ENCODE results near the gene U2AF1L4. TPM values are rescaled to one million over a fixed set of nuclear protein-coding genes. Genes with fewer than 3 reads are reported as not detected.

The U2AF1L4 gene
- total RNA-seq, 2 experiments from 2014 or later, result 35.0 to 38.1 TPM

DNA sequence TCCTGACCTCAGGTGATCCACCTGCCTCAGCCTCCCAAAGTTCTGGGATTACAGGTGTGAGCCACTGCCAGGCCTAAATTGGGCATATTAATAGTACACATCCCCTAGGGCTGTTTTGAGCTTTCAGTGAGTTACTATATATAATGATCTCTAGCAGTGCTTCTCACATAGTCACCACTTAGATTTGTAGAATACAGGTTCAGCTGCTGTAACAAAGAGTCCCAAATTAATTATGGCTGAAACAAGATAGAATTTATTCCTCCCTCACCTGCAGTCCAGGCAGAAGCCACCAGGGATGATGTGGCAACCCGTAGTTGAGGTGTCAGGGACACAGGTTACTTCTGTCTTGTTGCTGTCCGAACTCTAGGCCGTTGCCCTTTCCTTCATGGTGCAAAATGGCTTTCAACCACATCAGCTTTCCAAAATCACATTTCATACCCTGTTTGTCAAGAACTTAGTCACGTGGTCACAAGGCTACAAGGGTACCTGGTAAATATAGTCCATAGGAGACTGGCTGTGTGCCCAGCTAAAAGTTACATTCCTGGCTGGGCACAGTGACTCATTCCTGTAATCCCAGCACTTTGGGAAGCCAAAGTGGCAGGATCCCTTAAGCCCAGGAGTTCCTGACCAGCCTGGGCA lies 15.6 kb upstream of the U2AF1L4 start:
- POLR2A ChIA-PET, result no interaction called here
- no peak for DNase-seq
- Mint-ChIP-seq H3K9me3 (no peaks in the 10 kb centered on the region), H3K4me1 (peaks cover 31% of the 10 kb centered on the region), H3K27ac (no peak overlapping the region), H3K4me3 (no peak overlapping the region), H3K36me3 (ENCODE audit: low read depth) (peaks cover 27% of the 10 kb centered on the region), H3K27me3 (no peaks in the 10 kb centered on the region)
- CTCF ChIA-PET, result interaction anchor here (0.6 to 1.9 kb wide), 3 partner anchors 13 to 177 kb away, joined by 3 to 5 read pairs (median 3); partner anchors contain the start of gene LIN37

DNA sequence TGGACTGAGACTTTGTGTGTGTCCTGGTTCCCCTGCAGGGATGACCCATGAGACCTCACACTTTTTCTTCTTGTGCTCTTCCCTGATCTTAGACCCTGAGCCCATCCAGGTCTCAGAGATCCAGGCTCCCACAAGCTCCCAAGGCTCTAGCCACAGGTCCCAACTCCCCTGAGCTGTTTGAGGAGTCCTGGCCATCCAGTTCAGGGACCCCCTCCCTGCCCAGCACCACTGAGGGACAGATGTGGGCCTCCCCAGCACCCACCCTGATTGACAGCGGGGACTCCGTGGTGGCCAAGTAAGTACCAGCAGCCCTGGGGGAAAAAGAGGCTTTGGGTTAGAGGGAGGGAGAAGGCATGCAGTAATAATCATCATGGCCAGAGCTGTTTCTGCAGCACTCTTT lies 14.5 kb upstream of the U2AF1L4 start:
- Mint-ChIP-seq H3K4me3 (peak overlapping the region; percentile 84), H3K36me3 (ENCODE audit: low read depth) (peaks cover 29% of the 10 kb centered on the region), H3K27me3 (no peaks in the 10 kb centered on the region), H3K27ac (no peak overlapping the region), H3K9me3 (no peaks in the 10 kb centered on the region), H3K4me1 (peaks cover 36% of the 10 kb centered on the region)
- no peak for DNase-seq
- ChIA-PET CTCF (interaction anchor here (0.6 kb wide), 2 partner anchors 13 to 892 kb away, joined by 3 read pairs; no protein-coding TSS in a partner anchor), POLR2A (interaction anchor here (0.6 kb wide), 1 partner anchor 11 kb away, joined by 3 read pairs; no protein-coding TSS in a partner anchor)

DNA sequence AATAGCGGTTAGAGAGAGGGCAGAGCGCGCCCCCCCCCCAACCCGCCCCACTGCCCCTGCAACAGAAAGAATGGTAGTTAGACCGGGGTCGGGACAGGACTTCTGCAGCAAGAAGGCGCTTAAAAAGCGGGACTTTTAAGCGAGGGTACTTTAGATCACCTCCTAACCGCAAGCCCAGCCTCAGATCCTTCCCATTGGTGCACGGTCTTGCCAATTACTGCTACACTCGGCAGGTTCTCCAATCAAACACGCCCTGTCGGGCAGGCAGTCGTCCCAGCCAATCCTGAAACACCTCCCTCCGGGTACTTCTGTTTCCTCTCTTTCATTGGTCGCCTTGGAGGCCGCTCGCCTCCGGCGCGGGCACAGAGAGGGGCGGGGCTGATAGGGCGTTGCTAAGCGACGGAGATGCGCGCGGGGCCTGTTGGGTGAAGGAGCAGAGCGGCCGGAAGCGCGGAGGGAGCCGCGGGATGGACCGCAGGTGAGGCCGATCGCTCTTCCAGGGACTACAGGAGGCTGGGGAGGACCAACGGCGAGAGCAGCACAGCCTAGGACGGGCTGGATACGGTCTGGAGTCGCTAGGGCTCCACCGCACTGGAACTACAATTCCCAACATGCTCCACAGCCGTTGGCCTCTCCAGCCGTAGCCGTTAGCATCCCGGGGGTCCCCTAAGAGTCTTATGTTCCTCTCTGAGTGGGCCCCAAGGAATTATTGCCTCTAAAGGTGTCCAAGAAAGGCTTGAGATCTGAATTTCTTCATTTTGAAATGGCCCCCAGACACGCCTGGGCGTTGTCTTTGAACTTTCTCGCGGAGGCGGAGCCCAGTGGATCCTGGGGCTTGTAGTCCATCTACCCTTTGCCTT lies 12.8 kb upstream of the U2AF1L4 start, which contains the start of gene PROSER3:
PROSER3 (plus strand) TSS at position 428 of the 860 bp plus-strand sequence; CDS start at position 468, 40 bp downstream.
- Mint-ChIP-seq H3K4me1 (peaks cover 37% of the 10 kb centered on the region), H3K27ac (peak within 1 kb of the TSS; percentile 93), H3K4me3 (peak within 1 kb of the TSS; percentile 84), H3K27me3 (no peaks in the 10 kb centered on the region), H3K36me3 (ENCODE audit: low read depth) (peaks cover 38% of the 10 kb centered on the region), H3K9me3 (no peaks in the 10 kb centered on the region)
- peak; percentile 99 for DNase-seq
- CTCF ChIA-PET, result no interaction called here
- POLR2A ChIA-PET, result no interaction called here

DNA sequence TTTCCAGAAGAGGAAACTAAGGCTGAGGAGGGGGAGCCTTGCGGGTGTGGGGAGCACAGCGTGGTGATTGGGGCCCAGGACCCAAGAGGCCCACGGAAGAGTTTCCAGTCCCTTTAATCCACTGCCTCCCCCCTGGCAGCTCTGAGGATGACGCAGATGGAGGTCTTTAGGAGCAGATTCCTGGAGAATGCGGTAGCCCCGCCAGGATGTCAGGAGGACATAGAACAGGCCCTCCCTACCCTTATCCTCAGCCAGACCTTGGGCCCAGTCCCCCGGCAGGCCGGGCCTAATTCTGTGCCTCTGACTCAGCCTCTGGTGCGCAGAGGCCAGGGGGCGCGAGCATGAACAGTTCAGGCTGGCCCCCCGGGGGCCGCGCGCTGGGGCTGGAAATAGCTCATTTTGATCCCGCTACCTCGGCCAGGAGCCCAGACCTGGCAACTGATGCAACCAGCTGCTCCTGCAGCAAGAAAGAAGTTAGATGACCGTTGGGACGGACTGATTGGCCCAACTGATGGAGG lies 12.1 kb upstream of the U2AF1L4 start:
- no peak for DNase-seq
- ChIA-PET CTCF (no interaction called here), POLR2A (no interaction called here)
- H3K4me3 Mint-ChIP-seq, result peak overlapping the region; percentile 84
- H3K4me1 Mint-ChIP-seq, result peaks cover 37% of the 10 kb centered on the region
- no peaks in the 10 kb centered on the region for H3K9me3 Mint-ChIP-seq
- H3K27me3 Mint-ChIP-seq, result no peaks in the 10 kb centered on the region
- peaks cover 37% of the 10 kb centered on the region for H3K36me3 Mint-ChIP-seq (ENCODE audit: low read depth)
- H3K27ac Mint-ChIP-seq, result peak overlapping the region; percentile 93

DNA sequence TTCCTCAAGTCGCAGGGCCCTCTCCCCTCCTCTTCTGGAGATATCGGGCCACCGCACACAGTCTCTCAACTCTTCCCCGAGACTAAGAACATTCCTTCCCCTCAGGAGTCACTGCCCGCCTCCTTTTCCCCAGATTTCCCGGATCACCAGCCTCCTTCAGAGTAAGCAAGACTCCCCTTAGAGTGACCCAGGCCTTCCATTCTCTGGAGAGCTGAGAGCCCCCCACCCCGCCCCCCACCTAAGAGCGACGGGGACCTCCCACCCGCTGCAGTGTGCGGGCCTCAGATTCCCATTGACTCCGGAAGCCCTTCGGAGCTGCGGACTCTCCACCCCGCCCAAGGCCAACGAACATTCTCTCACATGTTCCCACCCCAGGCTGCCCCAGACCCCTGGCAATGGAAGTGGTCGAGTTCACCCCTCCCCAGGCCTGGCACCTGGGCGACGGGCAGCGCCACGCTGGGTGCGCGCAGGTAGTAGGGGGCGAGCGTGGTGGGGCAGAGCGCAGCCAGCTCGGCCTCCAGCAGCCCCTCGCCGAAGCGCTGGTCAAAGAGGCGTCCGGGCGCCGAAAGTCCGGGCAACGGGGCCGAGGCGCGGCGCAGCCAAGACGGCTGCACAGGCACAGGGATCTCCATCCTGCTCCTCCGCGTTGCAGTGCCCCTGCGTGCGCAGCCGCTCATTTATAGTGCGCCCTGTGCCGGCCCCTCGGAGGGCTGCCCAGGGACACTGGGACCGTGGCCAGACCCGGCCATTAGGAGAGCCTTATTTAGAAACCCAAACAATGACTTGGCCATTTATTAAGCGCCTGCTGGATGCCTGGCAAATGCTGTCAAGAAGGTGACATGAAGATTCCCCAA lies 11.4 kb upstream of the U2AF1L4 start, which contains the start of gene HSPB6:
HSPB6 (minus strand) TSS at position 653 of the 854 bp plus-strand sequence; CDS start at position 632, 21 bp downstream.
- Mint-ChIP-seq H3K27me3 (no peaks in the 10 kb centered on the region), H3K4me1 (peaks cover 37% of the 10 kb centered on the region), H3K9me3 (no peaks in the 10 kb centered on the region), H3K27ac (peak within 1 kb of the TSS; percentile 93), H3K4me3 (peak within 1 kb of the TSS; percentile 84), H3K36me3 (ENCODE audit: low read depth) (peaks cover 32% of the 10 kb centered on the region)
- DNase-seq, result no peak
- CTCF ChIA-PET, result no interaction called here
- POLR2A ChIA-PET, result no interaction called here

DNA sequence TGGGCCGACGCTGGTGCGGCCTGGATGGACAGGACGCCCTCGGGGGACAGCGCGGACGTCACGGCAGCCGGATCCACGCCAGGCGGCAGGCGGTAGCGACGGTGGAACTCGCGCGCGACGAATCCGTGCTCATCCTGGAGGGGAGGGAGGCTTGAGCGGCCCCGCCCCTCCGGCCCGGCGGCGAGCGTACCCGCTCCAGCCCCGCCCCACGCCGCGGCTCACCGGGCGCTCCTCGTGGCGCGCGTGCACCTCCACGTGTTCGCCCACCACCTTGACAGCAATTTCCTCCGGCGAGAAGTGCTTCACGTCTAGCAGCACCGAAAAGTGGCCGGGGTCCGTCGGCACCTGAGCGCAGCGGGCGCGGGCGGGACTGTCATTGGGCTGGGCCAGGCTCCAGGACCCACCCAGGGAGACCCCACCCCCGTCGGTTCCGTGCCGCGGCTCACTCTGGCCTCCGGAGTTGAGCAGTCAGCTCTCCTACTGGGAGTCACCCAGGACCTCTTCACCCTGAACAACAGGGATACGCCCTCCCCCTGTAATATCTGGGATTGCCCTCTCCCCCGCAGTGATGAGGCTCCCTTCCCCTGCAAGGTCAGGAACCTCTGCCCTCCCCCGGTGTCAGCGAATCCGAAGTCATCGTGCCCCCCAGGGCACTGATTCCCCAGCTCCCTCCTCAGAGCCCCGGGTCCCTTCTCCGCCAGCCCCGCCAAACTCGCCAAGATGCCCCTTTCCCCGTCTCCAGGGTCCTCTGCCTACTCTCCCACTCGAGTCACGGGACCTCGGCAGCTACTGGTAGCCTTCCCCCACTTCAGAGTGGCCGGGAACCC lies 10.5 kb upstream of the U2AF1L4 start:
- DNase-seq, result peak; percentile 46
- POLR2A ChIA-PET, result no interaction called here
- CTCF ChIA-PET, result no interaction called here
- H3K4me3 Mint-ChIP-seq, result peak overlapping the region; percentile 52
- H3K27me3 Mint-ChIP-seq, result no peaks in the 10 kb centered on the region
- peak overlapping the region; percentile 76 for H3K27ac Mint-ChIP-seq
- H3K4me1 Mint-ChIP-seq, result peaks cover 37% of the 10 kb centered on the region
- peaks cover 29% of the 10 kb centered on the region for H3K36me3 Mint-ChIP-seq (ENCODE audit: low read depth)
- no peaks in the 10 kb centered on the region for H3K9me3 Mint-ChIP-seq

DNA sequence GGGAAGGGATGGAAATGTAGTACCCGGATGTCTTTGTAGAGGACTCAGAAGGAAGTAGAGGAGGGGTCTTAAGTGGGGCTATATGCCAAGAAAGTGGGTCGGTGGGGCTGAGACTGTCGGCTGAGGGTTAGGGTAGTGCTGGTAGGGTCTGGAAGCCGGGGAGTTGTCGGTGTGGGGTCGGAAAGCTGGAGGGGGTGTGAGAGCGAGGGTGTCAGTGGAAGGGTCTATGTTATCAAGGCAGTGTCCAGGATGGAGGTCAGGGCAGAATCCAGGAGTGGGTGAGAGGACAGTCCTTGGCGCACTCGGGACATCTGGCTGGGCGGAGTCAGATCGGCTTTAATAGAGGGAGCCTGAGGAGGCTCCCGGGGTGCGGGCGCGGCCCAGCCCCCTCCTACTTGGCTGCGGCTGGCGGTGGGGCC lies 9.9 kb upstream of the U2AF1L4 start:
- POLR2A ChIA-PET, result no interaction called here
- H3K4me3 Mint-ChIP-seq, result no peak overlapping the region

DNA sequence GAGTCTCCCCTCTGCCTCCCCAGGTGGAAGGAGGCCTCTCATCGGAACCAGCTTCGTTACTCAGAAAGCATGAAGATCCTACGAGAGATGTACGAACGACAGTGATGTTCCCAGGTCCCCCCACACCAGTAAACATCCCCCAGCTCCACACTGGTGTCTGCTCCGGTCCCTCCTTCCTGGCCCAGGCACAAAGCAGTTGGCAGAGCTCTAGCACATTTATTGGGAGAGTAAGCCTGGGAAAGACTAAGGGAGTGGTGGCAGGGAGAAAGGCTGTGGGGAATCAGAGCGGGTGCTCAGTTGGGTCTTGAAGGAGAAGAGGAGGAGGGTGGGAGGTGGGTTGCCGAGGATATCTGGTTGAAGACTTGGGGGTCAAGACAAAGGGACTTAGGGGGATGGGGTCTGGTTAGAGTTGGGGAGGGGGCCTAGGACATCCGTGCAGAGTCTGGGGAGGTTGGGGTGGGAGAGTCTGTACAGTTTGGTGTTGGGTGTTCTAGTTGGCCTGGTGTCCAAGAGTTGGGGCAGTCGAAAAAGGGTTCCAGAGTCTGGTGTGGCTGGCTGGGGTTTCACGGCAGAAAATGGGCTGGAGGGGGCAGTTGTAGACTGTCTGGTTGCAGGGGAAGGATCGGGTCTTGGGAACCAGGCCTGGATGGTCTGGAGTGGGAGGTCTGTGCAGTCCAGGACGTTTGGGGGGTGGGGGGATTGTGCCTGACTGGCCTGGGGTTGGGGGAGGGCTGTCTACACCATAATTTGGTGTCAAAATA lies 9.3 kb upstream of the U2AF1L4 start:
- ChIA-PET POLR2A (no interaction called here), CTCF (no interaction called here)
- H3K36me3 Mint-ChIP-seq (ENCODE audit: low read depth), result peaks cover 20% of the 10 kb centered on the region
- no peaks in the 10 kb centered on the region for H3K9me3 Mint-ChIP-seq
- DNase-seq, result no peak
- H3K4me3 Mint-ChIP-seq, result no peak overlapping the region
- H3K4me1 Mint-ChIP-seq, result peaks cover 38% of the 10 kb centered on the region
- peak overlapping the region; percentile 44 for H3K27ac Mint-ChIP-seq
- no peaks in the 10 kb centered on the region for H3K27me3 Mint-ChIP-seq

More for the DNA sequence above, 9.9 kb upstream of the U2AF1L4 start:
- DNase-seq, result no peak
- Mint-ChIP-seq H3K36me3 (ENCODE audit: low read depth) (peaks cover 23% of the 10 kb centered on the region), H3K9me3 (no peaks in the 10 kb centered on the region), H3K27me3 (no peaks in the 10 kb centered on the region), H3K4me1 (peaks cover 36% of the 10 kb centered on the region), H3K27ac (no peak overlapping the region)
- CTCF ChIA-PET, result no interaction called here

DNA sequence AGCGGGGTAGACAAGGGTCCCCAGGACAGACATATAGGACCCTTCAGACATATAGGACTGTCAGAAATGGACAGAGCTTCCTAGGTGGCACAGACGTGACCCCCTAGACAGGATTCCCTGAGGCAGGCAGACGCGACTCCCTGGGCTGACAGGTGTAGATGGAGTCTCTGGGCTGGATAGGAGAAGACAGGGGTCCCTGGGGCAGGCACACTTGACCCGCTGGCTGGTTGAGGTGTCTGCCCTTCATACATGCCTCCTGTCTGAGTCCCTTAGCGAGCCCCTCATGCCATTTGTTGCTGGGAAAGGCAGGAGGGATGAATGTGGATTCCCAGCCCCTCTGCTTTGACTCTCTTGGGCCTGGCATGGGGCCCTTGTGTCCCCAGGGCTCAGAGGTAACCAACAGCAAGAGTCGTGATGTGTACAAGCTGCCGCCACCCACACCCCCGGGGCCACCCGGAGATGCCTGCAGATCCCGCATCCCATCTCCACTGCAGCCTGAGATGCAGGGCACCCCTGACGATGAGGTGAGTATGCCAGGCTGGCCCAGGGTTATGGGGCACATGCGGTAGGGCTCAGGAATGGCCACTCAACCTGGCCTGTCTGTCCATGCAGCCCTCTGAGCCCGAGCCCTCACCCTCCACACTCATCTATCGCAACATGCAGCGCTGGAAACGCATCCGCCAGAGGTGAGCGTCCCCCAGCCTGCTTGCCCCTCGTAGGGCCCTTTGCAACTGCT lies 8.6 kb upstream of the U2AF1L4 start:
- no peaks in the 10 kb centered on the region for H3K9me3 Mint-ChIP-seq
- H3K4me1 Mint-ChIP-seq, result peaks cover 34% of the 10 kb centered on the region
- H3K27ac Mint-ChIP-seq, result no peak overlapping the region
- no peak overlapping the region for H3K4me3 Mint-ChIP-seq
- no peaks in the 10 kb centered on the region for H3K27me3 Mint-ChIP-seq
- peaks cover 16% of the 10 kb centered on the region for H3K36me3 Mint-ChIP-seq (ENCODE audit: low read depth)
- no peak for DNase-seq
- POLR2A ChIA-PET, result no interaction called here
- CTCF ChIA-PET, result no interaction called here

DNA sequence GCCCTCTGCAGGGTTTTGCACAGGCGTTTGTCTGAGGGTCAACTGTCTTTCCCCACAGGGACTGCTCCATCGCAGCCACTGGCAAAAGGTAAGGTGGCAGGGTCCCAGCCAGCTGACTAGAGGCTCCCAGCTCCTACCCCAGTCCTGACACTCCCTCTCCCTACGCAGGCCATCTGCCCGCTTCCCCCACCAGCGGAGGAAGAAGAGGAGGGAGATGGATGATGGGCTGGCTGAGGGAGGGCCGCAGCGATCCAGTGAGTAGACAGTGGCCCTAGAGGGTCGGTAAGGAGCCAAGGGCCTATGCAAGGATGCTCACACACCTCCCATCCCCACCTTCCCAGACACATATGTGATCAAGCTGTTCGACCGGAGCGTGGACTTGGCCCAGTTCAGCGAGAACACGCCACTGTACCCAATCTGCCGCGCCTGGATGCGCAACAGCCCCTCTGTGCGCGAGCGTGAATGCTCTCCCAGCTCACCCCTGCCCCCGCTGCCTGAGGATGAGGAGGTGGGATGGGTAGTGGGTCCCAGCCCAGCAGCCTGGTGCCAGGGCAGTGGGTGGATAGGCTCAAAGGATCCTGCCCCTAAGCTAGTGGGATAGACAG lies 7.6 kb upstream of the U2AF1L4 start:
- Mint-ChIP-seq H3K27ac (no peak overlapping the region), H3K9me3 (no peaks in the 10 kb centered on the region), H3K27me3 (no peaks in the 10 kb centered on the region), H3K4me1 (peaks cover 41% of the 10 kb centered on the region), H3K4me3 (no peak overlapping the region), H3K36me3 (ENCODE audit: low read depth) (peaks cover 18% of the 10 kb centered on the region)
- DNase-seq, result no peak
- ChIA-PET CTCF (interaction anchor here (1.3 to 1.5 kb wide), 2 partner anchors 10 to 13 kb away, joined by 3 to 5 read pairs; partner anchors contain the start of gene IGFLR1), POLR2A (no interaction called here)

All from activated CD4-positive, alpha-beta T cell treated with anti-CD3 and anti-CD28 coated beads, Interleukin-2, amount 10 ng/mL, durations not matched to agents 7 days and 5 days (primary cell).